ENCODE measurements around the gene EXD3.

The EXD3 gene

GRCh38 chr9:137304383-137305059, 118.4 kb downstream of the EXD3 start:
- no peak for DNase-seq
- Histone ChIP-seq H3K27me3 (replicated peaks; ENCODE audit: insufficient read depth, low read length) (peaks cover 38% of the 10 kb centered on the region), H2AFZ (ENCODE audit: low read length) (no peak overlapping the region), H4K20me1 (ENCODE audit: insufficient read depth, low read length) (no peaks in the 10 kb centered on the region), H3F3A (ENCODE audit: insufficient read depth, low read length) (peaks cover 7% of the 10 kb centered on the region; the same call in 1 of the 2 replicates), H3K9me2 (replicated peaks; ENCODE audit: insufficient read depth, low read length) (no peaks in the 10 kb centered on the region), H3K4me3 (ENCODE audit: low read length) (no peak overlapping the region), H3K27ac (ENCODE audit: low read length) (no peak overlapping the region), H3K4me2 (ENCODE audit: low read depth, low read length) (no peak overlapping the region), H3K79me2 (ENCODE audit: low read length) (no peaks in the 10 kb centered on the region), H3K9ac (ENCODE audit: low read length) (no peak overlapping the region), H3K4me1 (ENCODE audit: low read length) (0 out of 2 replicates have a peak, but pooled peaks cover 3% of the 10 kb centered on the region), H3K36me3 (replicated peaks; ENCODE audit: insufficient read depth, low read length) (no peaks in the 10 kb centered on the region), H3K9me3 (replicated peaks; ENCODE audit: insufficient read depth, low read length) (no peaks in the 10 kb centered on the region)
- TF ChIP-seq CTCF (IDR thresholded peaks at IDR 0.05; ENCODE audit: low read length) (no peak), EZH2 (optimal IDR thresholded peaks at IDR 0.05; ENCODE audit: low read depth, low read length) (no peak), EZH2phosphoT487 (IDR thresholded peaks at IDR 0.05; ENCODE audit: low read length) (no peak)

GRCh38 chr9:137303893-137304382, 119.0 kb downstream of the EXD3 start:
- peaks cover 43% of the 10 kb centered on the region for H3K27me3 ChIP-seq (replicated peaks; ENCODE audit: insufficient read depth, low read length)
- no peak for DNase-seq
- peaks cover 7% of the 10 kb centered on the region; the same call in 1 of the 2 replicates for H3F3A ChIP-seq (ENCODE audit: insufficient read depth, low read length)
- H3K36me3 ChIP-seq (replicated peaks; ENCODE audit: insufficient read depth, low read length): no peaks in the 10 kb centered on the region
- no peaks in the 10 kb centered on the region for H3K79me2 ChIP-seq (ENCODE audit: low read length)
- 0 out of 2 replicates have a peak, but pooled peaks cover 3% of the 10 kb centered on the region for H3K4me1 ChIP-seq (ENCODE audit: low read length)
- no peaks in the 10 kb centered on the region for H3K9me2 ChIP-seq (replicated peaks; ENCODE audit: insufficient read depth, low read length)
- no peak overlapping the region for H3K4me2 ChIP-seq (ENCODE audit: low read depth, low read length)
- no peak overlapping the region for H3K9ac ChIP-seq (ENCODE audit: low read length)
- no peak overlapping the region for H3K4me3 ChIP-seq (ENCODE audit: low read length)
- no peak overlapping the region for H3K27ac ChIP-seq (ENCODE audit: low read length)
- H3K9me3 ChIP-seq (replicated peaks; ENCODE audit: insufficient read depth, low read length): no peaks in the 10 kb centered on the region
- H4K20me1 ChIP-seq (ENCODE audit: insufficient read depth, low read length): no peaks in the 10 kb centered on the region
- TF ChIP-seq CTCF (IDR thresholded peaks at IDR 0.05; ENCODE audit: low read length): no peak
- TF ChIP-seq EZH2phosphoT487 (IDR thresholded peaks at IDR 0.05; ENCODE audit: low read length): no peak
- TF ChIP-seq EZH2 (optimal IDR thresholded peaks at IDR 0.05; ENCODE audit: low read depth, low read length): no peak
- H2AFZ ChIP-seq (ENCODE audit: low read length): no peak overlapping the region

- TF ChIP-seq CTCF (IDR thresholded peaks at IDR 0.05; ENCODE audit: low read length) (no peak), EZH2 (optimal IDR thresholded peaks at IDR 0.05; ENCODE audit: low read depth, low read length) (no peak), EZH2phosphoT487 (IDR thresholded peaks at IDR 0.05; ENCODE audit: low read length) (no peak)
- Histone ChIP-seq H3K79me2 (ENCODE audit: low read length) (no peaks in the 10 kb centered on the region), H3K27me3 (replicated peaks; ENCODE audit: insufficient read depth, low read length) (peaks cover 49% of the 10 kb centered on the region), H3K36me3 (replicated peaks; ENCODE audit: insufficient read depth, low read length) (no peaks in the 10 kb centered on the region), H3K4me1 (ENCODE audit: low read length) (0 out of 2 replicates have a peak, but pooled peaks cover 3% of the 10 kb centered on the region), H3K9me3 (replicated peaks; ENCODE audit: insufficient read depth, low read length) (no peaks in the 10 kb centered on the region), H4K20me1 (ENCODE audit: insufficient read depth, low read length) (no peaks in the 10 kb centered on the region), H2AFZ (ENCODE audit: low read length) (no peak overlapping the region), H3F3A (ENCODE audit: insufficient read depth, low read length) (peaks cover 7% of the 10 kb centered on the region; the same call in 1 of the 2 replicates), H3K4me2 (ENCODE audit: low read depth, low read length) (no peak overlapping the region), H3K9me2 (replicated peaks; ENCODE audit: insufficient read depth, low read length) (no peaks in the 10 kb centered on the region), H3K4me3 (ENCODE audit: low read length) (no peak overlapping the region), H3K9ac (ENCODE audit: low read length) (no peak overlapping the region), H3K27ac (ENCODE audit: low read length) (no peak overlapping the region)
- no peak for DNase-seq
These were observed 119.6 kb downstream of the EXD3 start for GRCh38 chr9:137303151-137303892.
